Stimulated activated CD8-positive, alpha-beta memory T cell treated with anti-CD3 and anti-CD28 coated beads, Interleukin-7, amount 100 ng/mL, for 24 hours (primary cell): ENCODE data around the gene QPCT.

Experiments used
- DNase-seq: peaks from one replicate; pipeline ENCODE4 v3.0.0-alpha.2; 2020; ENCODE audit warnings: low read depth

The QPCT gene

GRCh38 chr2:37324786-37325624 lies 19.4 kb upstream of the QPCT start, which contains the start of gene PRKD3:
Gene PRKD3 (minus strand): TSS chr2:37324833. CDS start chr2:37316524, 8,309 bp downstream.
- DNase-seq: no peak

GRCh38 chr2:37325625-37326071 lies 18.8 kb upstream of the QPCT start:
- no peak for DNase-seq

GRCh38 chr2:37326285-37326684 lies 18.1 kb upstream of the QPCT start:
- no peak for DNase-seq

GRCh38 chr2:37326866-37327634 lies 17.4 kb upstream of the QPCT start:
- DNase-seq: no peak

- no peak for DNase-seq
These were observed 13.7 kb upstream of the QPCT start for GRCh38 chr2:37330681-37331080.

- DNase-seq: no peak
These were observed 11.9 kb upstream of the QPCT start for GRCh38 chr2:37332560-37332959.

GRCh38 chr2:37333256-37333655 lies 11.2 kb upstream of the QPCT start:
- DNase-seq: no peak

- no peak for DNase-seq
These were observed 8.8 kb upstream of the QPCT start for GRCh38 chr2:37335604-37336003.

GRCh38 chr2:37337620-37338280 lies 6.7 kb upstream of the QPCT start:
- DNase-seq: no peak

GRCh38 chr2:37338933-37339332 lies 5.5 kb upstream of the QPCT start:
- no peak for DNase-seq

GRCh38 chr2:37340637-37341036 lies 3.8 kb upstream of the QPCT start:
- no peak for DNase-seq

- no peak for DNase-seq
These were observed 1.7 kb upstream of the QPCT start for GRCh38 chr2:37342591-37343220.

- DNase-seq: no peak
These were observed 644 bp upstream of the QPCT start for GRCh38 chr2:37343537-37344434.

GRCh38 chr2:37348155-37348554 lies 3.7 kb downstream of the QPCT start:
- DNase-seq: no peak

GRCh38 chr2:37349231-37349860 lies 4.9 kb downstream of the QPCT start:
- DNase-seq: no peak

- no peak for DNase-seq
These were observed 5.6 kb downstream of the QPCT start for GRCh38 chr2:37350034-37350433.

- DNase-seq: no peak
These were observed 10.1 kb downstream of the QPCT start for GRCh38 chr2:37354531-37354930.

- DNase-seq: no peak
These were observed 11.3 kb downstream of the QPCT start for GRCh38 chr2:37355735-37356134.

GRCh38 chr2:37356299-37356698 lies 11.9 kb downstream of the QPCT start:
- DNase-seq: no peak

GRCh38 chr2:37357069-37357468 lies 12.6 kb downstream of the QPCT start:
- no peak for DNase-seq

GRCh38 chr2:37357530-37357929 lies 13.1 kb downstream of the QPCT start:
- no peak for DNase-seq
